ENCODE measurements around the gene NDRG2.

Gene NDRG2

GRCh38 chr14:21033133-21033698 is 8.4 kb upstream of the NDRG2 start:
- no peak for DNase-seq (ENCODE audit: low read depth)

- no peak for DNase-seq (ENCODE audit: low read depth)
These were observed 7.7 kb upstream of the NDRG2 start for GRCh38 chr14:21032326-21033132.

- no peak for DNase-seq (ENCODE audit: low read depth)
These were observed 5.7 kb upstream of the NDRG2 start for GRCh38 chr14:21030531-21030930.

- no peak for DNase-seq (ENCODE audit: low read depth)
These were observed 5.1 kb upstream of the NDRG2 start, which contains the start of gene TPPP2 for GRCh38 chr14:21029917-21030316. Gene TPPP2 (plus strand): TSS chr14:21030217. CDS start chr14:21030582, 365 bp downstream.

- no peak for DNase-seq (ENCODE audit: low read depth)
These were observed 2.1 kb upstream of the NDRG2 start for GRCh38 chr14:21026988-21027315.

GRCh38 chr14:21026274-21026987 is 1.6 kb upstream of the NDRG2 start:
- DNase-seq (ENCODE audit: low read depth): no peak

GRCh38 chr14:21025371-21026273 is 761 bp upstream of the NDRG2 start:
- no peak for DNase-seq (ENCODE audit: low read depth)

- no peak for DNase-seq (ENCODE audit: low read depth)
These were observed 860 bp downstream of the NDRG2 start for GRCh38 chr14:21023817-21024584.

- DNase-seq (ENCODE audit: low read depth): no peak
These were observed 1.7 kb downstream of the NDRG2 start for GRCh38 chr14:21023174-21023573.

- DNase-seq (ENCODE audit: low read depth): no peak
These were observed 2.2 kb downstream of the NDRG2 start for GRCh38 chr14:21022686-21023085.

- no peak for DNase-seq (ENCODE audit: low read depth)
These were observed 3.8 kb downstream of the NDRG2 start for GRCh38 chr14:21020977-21021545.

- DNase-seq (ENCODE audit: low read depth): no peak
These were observed 5.5 kb downstream of the NDRG2 start for GRCh38 chr14:21019366-21019765.

GRCh38 chr14:21018781-21019180 is 6.1 kb downstream of the NDRG2 start:
- DNase-seq (ENCODE audit: low read depth): no peak

GRCh38 chr14:21018286-21018685 is 6.6 kb downstream of the NDRG2 start:
- no peak for DNase-seq (ENCODE audit: low read depth)

- no peak for DNase-seq (ENCODE audit: low read depth)
These were observed 7.2 kb downstream of the NDRG2 start for GRCh38 chr14:21017528-21018245.

- DNase-seq (ENCODE audit: low read depth): no peak
These were observed 8.3 kb downstream of the NDRG2 start for GRCh38 chr14:21016413-21017190.

- no peak for DNase-seq (ENCODE audit: low read depth)
These were observed 9.5 kb downstream of the NDRG2 start for GRCh38 chr14:21015312-21015711.

- DNase-seq (ENCODE audit: low read depth): peak; percentile 57
These were observed 10.1 kb downstream of the NDRG2 start for GRCh38 chr14:21014761-21015190.

- DNase-seq (ENCODE audit: low read depth): no peak
These were observed 13.7 kb downstream of the NDRG2 start for GRCh38 chr14:21011136-21011535.
